Spleen (tissue), 7 donors: ENCODE results near the gene PSME3IP1.

Experiments used
- CTCF ChIP-seq, 11 experiments: fragments of 200-600 bp in 7 of 11; fragments of 450-650 bp in 4 of 11; sonication (generic) in 4 of 11; IDR thresholded peaks in 8 of 11; conservative IDR thresholded peaks in 3 of 11; 1 replicate in 7 of 11; 2 replicates in 4 of 11; pipeline versions ENCODE4 v1.4.0 to v1.8.0; 2016 to 2021; ENCODE audit warnings: antibody characterized with exemption in 11 of 11, inconsistent platforms in 4 of 11, mild to moderate bottlenecking in 1 of 11
- POLR2AphosphoS5 ChIP-seq, 3 donors: sonication (generic); formaldehyde crosslinking; IDR thresholded peaks; one replicate each; pipeline ENCODE4 v1.5.1; 2017; ENCODE audit warnings: antibody characterized with exemption in 3 of 3
- donor health status: DM: no; HTN: no; CAD: no; lungs with moderate emphysema.
- donor health status: DM: no; HTN: no; CAD: no.
- donor health status: DM: no; HTN: no; CAD: no.

GRCh38 chr16:57155702-57156350 lies 30.0 kb downstream of the PSME3IP1 start:
- TF ChIP-seq POLR2AphosphoS5 (IDR thresholded peaks at IDR 0.05): no peak
- TF ChIP-seq CTCF (IDR thresholded peaks at IDR 0.05 in 8 of 11, conservative IDR thresholded peaks at IDR 0.05 in 3 of 11): no peak
